Ovary (tissue), 9 donors: ENCODE measurements around the gene WHRN. TPM values are rescaled to one million over a fixed set of nuclear protein-coding genes. Genes with fewer than 3 reads are reported as not detected.
A peak's percentile ranks its signal among the peaks of the same experiment; 100 is the strongest.

ENCODE experiments used
- DNase-seq, 5 donors: peaks; one replicate each; pipeline ENCODE4 v3.0.0-alpha.2; 2019 to 2020
- H3K27ac ChIP-seq, 2 donors: fragments of 200-600 bp; one replicate each; pipeline versions ENCODE4 v1.5.1 to v1.8.0; 2019 to 2022
- H3K27me3 ChIP-seq: fragments of 200-600 bp; one replicate; pipeline ENCODE4 v1.8.0; 2022
- H3K36me3 ChIP-seq: fragments of 200-600 bp; sonication (generic); one replicate; pipeline ENCODE4 v1.5.1; 2019
- H3K4me1 ChIP-seq: one replicate; pipeline ENCODE4 v1.8.1; 2013; ENCODE audit warnings: mild to moderate bottlenecking, moderate library complexity; ENCODE audit not compliant: insufficient read depth
- H3K4me3 ChIP-seq: fragments of 200-600 bp; sonication (generic); one replicate; pipeline ENCODE4 v1.5.1; 2017
- H3K9me3 ChIP-seq, 2 donors: fragments of 200-600 bp in 1 of 2; sonication (generic) in 1 of 2; one replicate each; pipeline versions ENCODE4 v1.5.1 to v1.8.1; 2013 to 2019; ENCODE audit warnings: mild to moderate bottlenecking in 1 of 2, moderate library complexity in 1 of 2
- CTCF ChIP-seq, 3 donors: fragments of 450-650 bp in 2 of 3; fragments of 200-600 bp in 1 of 3; IDR thresholded peaks; one replicate each; pipeline versions ENCODE4 v1.5.1 to v1.8.0; 2016 to 2022; ENCODE audit warnings: antibody characterized with exemption in 3 of 3, mild to moderate bottlenecking in 1 of 3
- EP300 ChIP-seq: sonication (generic); formaldehyde crosslinking; IDR thresholded peaks from one replicate; pipeline ENCODE4 v1.6.1; 2017; ENCODE audit warnings: antibody characterized with exemption
- POLR2A ChIP-seq: fragments of 450-650 bp; IDR thresholded peaks from one replicate; pipeline ENCODE4 v1.6.1; 2017; ENCODE audit warnings: antibody characterized with exemption, mild to moderate bottlenecking, moderate library complexity
- WGBS, 3 donors: extraction: QIAGEN DNeasy Blood & Tissue Kit in 1 of 3; methylation state at CpG; one replicate each; pipeline versions ENCODE4 v1.1.5 to v1.1.7; 2013 to 2017; 5-methylcytosine and 5-hydroxymethylcytosine counted together
- intact Hi-C, 4 donors: fragments of 100-400 bp; cut with DNase I; formaldehyde crosslinking; loops; one replicate each; pipeline versions ENCODE4 v1.11.0 to v1.15.1; 2022 to 2023
- polyA plus RNA-seq, 2 donors: library from polyadenylated mRNA; stranded (reverse); fragments of 200-250 nt in 1 of 2; fragments of 350-450 nt in 1 of 2; fragmentation: Illumina TruSeq in 1 of 2; extraction: RNeasy Lipid Tissue Mini Kit (QIAGEN cat#74804) in 1 of 2; gene quantifications; one replicate each; pipeline ENCODE4 v1.2.3, GENCODE V29; 2013 to 2014
- total RNA-seq, 7 donors: library from RNA; depleted of rRNA in 2 of 7; stranded (reverse); fragments of >200 nt in 2 of 7; fragmentation: NEBNext Ultra II Directional in 3 of 7; extraction: Animal tissue kit (Norgen Biotek cat#: 25700) in 3 of 7; gene quantifications; one replicate each; pipeline versions ENCODE4 v1.1.0 to v1.2.4, GENCODE V29; 2016 to 2023
- donor health status: DM: no; HTN: no; CAD: no; lungs with moderate emphysema.
- donor health status: DM: no; HTN: no; CAD: no.
- donor health status: Bipolar disorder and iron deficiency.
- donor health status: DM: yes; HTN: yes; CAD: no.
- donor health status: DM: no; HTN: no; CAD: no.
- donor health status: DM: yes; HTN: yes; CAD: no.

Gene WHRN
- total and polyA plus RNA-seq, 9 donors = 1.7 to 28.5 (median 20.3) TPM

GRCh38 chr9:114370968-114371320, 134.3 kb downstream of the WHRN start:
- intact Hi-C loops = no loop called here
- H3K36me3 ChIP-seq = no peaks in the 10 kb centered on the region
- no peaks in the 10 kb centered on the region for H3K9me3 ChIP-seq
- no peak overlapping the region for H3K4me3 ChIP-seq
- 81 to 89% (median 81%) methylated on average over 4 of the region's 4 CpGs for WGBS, 3 donors
- TF ChIP-seq CTCF (IDR thresholded peaks at IDR 0.05) (no peak), EP300 (no peak), POLR2A (no peak)
- H3K27me3 ChIP-seq = no peaks in the 10 kb centered on the region
- DNase-seq = no peak
- peaks cover 4% of the 10 kb centered on the region for H3K4me1 ChIP-seq
- H3K27ac ChIP-seq = peak overlapping the region in 1 of 2 donors; percentile 51

- peak overlapping the region in 1 of 2 donors; percentile 51 for H3K27ac ChIP-seq
- 77 to 80% (median 78%) methylated on average over 6 of the region's 6 CpGs for WGBS, 3 donors
Measured at GRCh38 chr9:114370251-114370967, 134.9 kb downstream of the WHRN start.

GRCh38 chr9:114369216-114370130, 135.8 kb downstream of the WHRN start:
- no peaks in the 10 kb centered on the region for H3K36me3 ChIP-seq
- no peaks in the 10 kb centered on the region for H3K9me3 ChIP-seq
- H3K4me3 ChIP-seq = no peak overlapping the region
- TF ChIP-seq POLR2A = no peak
- no peak for TF ChIP-seq EP300
- TF ChIP-seq CTCF (IDR thresholded peaks at IDR 0.05) = no peak
- no peak overlapping the region for H3K27ac ChIP-seq
- peaks cover 4% of the 10 kb centered on the region for H3K4me1 ChIP-seq
- 91 to 97% (median 95%) methylated on average over 9 of the region's 9 CpGs for WGBS, 3 donors
- no peaks in the 10 kb centered on the region for H3K27me3 ChIP-seq
- intact Hi-C loops = no loop called here
- DNase-seq = no peak

More at GRCh38 chr9:114370251-114370967, 134.9 kb downstream of the WHRN start:
- TF ChIP-seq CTCF (IDR thresholded peaks at IDR 0.05) = no peak
- TF ChIP-seq EP300 = no peak
- Histone ChIP-seq H3K36me3 (no peaks in the 10 kb centered on the region), H3K4me1 (peaks cover 4% of the 10 kb centered on the region), H3K4me3 (no peak overlapping the region), H3K27me3 (no peaks in the 10 kb centered on the region), H3K9me3 (no peaks in the 10 kb centered on the region)
- no peak for DNase-seq
- intact Hi-C loops = no loop called here

GRCh38 chr9:114367772-114368569, 137.3 kb downstream of the WHRN start:
- Histone ChIP-seq H3K36me3 (no peaks in the 10 kb centered on the region), H3K4me1 (peaks cover 4% of the 10 kb centered on the region), H3K9me3 (no peaks in the 10 kb centered on the region), H3K27ac (no peak overlapping the region), H3K4me3 (no peak overlapping the region), H3K27me3 (no peaks in the 10 kb centered on the region)
- DNase-seq = no peak
- 86 to 92% (median 86%) methylated on average over 14 of the region's 14 CpGs for WGBS, 3 donors
- TF ChIP-seq POLR2A (no peak), EP300 (no peak), CTCF (IDR thresholded peaks at IDR 0.05) (no peak)
- intact Hi-C loops = no loop called here
